ENCODE measurements around the gene YWHAG. TPM values are rescaled to one million over a fixed set of nuclear protein-coding genes. Genes with fewer than 3 reads are reported as not detected.

YWHAG gene
- total RNA-seq, 1 experiment from 2014 or later, result 113 TPM

GRCh38 chr7:76359111-76359977, 553 bp upstream of the YWHAG start:
- H3K36me3 Mint-ChIP-seq (ENCODE audit: insufficient read depth, unreplicated experiment), result peaks cover 52% of the 10 kb centered on the region

DNA sequence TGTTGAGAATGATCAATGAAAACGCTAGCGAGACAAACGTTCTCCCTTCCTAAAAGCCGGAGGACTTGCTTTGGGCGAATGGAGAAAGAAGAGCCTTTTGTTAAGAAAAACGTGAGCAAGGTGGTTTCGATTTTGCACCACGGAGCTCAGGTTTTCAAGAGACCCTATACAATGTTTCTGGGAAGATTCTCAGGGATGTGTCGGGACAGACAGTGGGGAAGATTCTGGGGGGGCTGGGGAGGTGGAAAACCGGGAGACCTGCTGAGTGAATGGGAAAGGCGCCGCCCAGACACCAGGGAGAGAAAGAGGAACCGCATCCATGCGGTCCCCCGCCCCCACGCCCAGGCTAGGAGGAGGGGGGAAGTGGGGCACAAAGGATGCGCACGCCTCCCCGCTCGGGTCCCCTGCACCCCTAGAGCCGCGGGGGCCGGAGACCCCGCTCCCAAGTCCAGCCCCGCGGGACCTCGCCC, 745 bp downstream of the YWHAG start:
- peak; percentile 49 for DNase-seq
- intact Hi-C loops (cut with micrococcal nuclease; ENCODE audit: unreplicated experiment), result no loop called here
- H3K4me1 Mint-ChIP-seq (ENCODE audit: low read depth, unreplicated experiment), result peaks cover 11% of the 10 kb centered on the region
- H3K4me3 Mint-ChIP-seq (ENCODE audit: low read depth, unreplicated experiment), result peak overlapping the region; percentile 90
- no peaks in the 10 kb centered on the region for H3K9me3 Mint-ChIP-seq (ENCODE audit: low read depth, unreplicated experiment)
- TF ChIP-seq, protein P1, sequence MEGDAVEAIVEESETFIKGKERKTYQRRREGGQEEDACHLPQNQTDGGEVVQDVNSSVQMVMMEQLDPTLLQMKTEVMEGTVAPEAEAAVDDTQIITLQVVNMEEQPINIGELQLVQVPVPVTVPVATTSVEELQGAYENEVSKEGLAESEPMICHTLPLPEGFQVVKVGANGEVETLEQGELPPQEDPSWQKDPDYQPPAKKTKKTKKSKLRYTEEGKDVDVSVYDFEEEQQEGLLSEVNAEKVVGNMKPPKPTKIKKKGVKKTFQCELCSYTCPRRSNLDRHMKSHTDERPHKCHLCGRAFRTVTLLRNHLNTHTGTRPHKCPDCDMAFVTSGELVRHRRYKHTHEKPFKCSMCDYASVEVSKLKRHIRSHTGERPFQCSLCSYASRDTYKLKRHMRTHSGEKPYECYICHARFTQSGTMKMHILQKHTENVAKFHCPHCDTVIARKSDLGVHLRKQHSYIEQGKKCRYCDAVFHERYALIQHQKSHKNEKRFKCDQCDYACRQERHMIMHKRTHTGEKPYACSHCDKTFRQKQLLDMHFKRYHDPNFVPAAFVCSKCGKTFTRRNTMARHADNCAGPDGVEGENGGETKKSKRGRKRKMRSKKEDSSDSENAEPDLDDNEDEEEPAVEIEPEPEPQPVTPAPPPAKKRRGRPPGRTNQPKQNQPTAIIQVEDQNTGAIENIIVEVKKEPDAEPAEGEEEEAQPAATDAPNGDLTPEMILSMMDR (IDR thresholded peaks at IDR 0.05; ENCODE audit: unreplicated experiment), result no peak
- no peaks in the 10 kb centered on the region for H3K27me3 Mint-ChIP-seq (ENCODE audit: unreplicated experiment)
- H3K36me3 Mint-ChIP-seq (ENCODE audit: insufficient read depth, unreplicated experiment), result peaks cover 52% of the 10 kb centered on the region
- peak overlapping the region; percentile 91 for H3K27ac Mint-ChIP-seq (ENCODE audit: unreplicated experiment)
- no TSS peak for BruUV-seq (replicated peaks)
- CTCF ChIA-PET, result interaction anchor here (0.6 kb wide), 1 partner anchor 81 kb away, joined by 5 read pairs; no protein-coding TSS in a partner anchor

More at GRCh38 chr7:76359111-76359977, 553 bp upstream of the YWHAG start:
- CTCF ChIA-PET, result interaction anchor here (0.8 to 1.0 kb wide), 3 partner anchors 18 to 52 kb away, joined by 3 to 4 read pairs (median 3); no protein-coding TSS in a partner anchor
- intact Hi-C loops (cut with micrococcal nuclease; ENCODE audit: unreplicated experiment), result no loop called here
- peak overlapping the region; percentile 76 for H3K27ac Mint-ChIP-seq (ENCODE audit: unreplicated experiment)
- H3K27me3 Mint-ChIP-seq (ENCODE audit: unreplicated experiment), result no peaks in the 10 kb centered on the region
- peak overlapping the region; percentile 90 for H3K4me3 Mint-ChIP-seq (ENCODE audit: low read depth, unreplicated experiment)
- TSS peak; percentile 92 for BruUV-seq (replicated peaks)
- peaks cover 17% of the 10 kb centered on the region for H3K4me1 Mint-ChIP-seq (ENCODE audit: low read depth, unreplicated experiment)
- TF ChIP-seq, protein P1 (IDR thresholded peaks at IDR 0.05; ENCODE audit: unreplicated experiment), result peak; percentile 27
- no peaks in the 10 kb centered on the region for H3K9me3 Mint-ChIP-seq (ENCODE audit: low read depth, unreplicated experiment)
- DNase-seq, result peak; percentile 95

GRCh38 chr7:76357475-76358010, 1.2 kb downstream of the YWHAG start:
- no peak for DNase-seq
- intact Hi-C loops (cut with micrococcal nuclease; ENCODE audit: unreplicated experiment), result no loop called here
- Mint-ChIP-seq H3K4me3 (ENCODE audit: low read depth, unreplicated experiment) (peak overlapping the region; percentile 90), H3K27me3 (ENCODE audit: unreplicated experiment) (no peaks in the 10 kb centered on the region), H3K27ac (ENCODE audit: unreplicated experiment) (peak overlapping the region; percentile 91), H3K36me3 (ENCODE audit: insufficient read depth, unreplicated experiment) (peaks cover 52% of the 10 kb centered on the region), H3K4me1 (ENCODE audit: low read depth, unreplicated experiment) (peaks cover 11% of the 10 kb centered on the region), H3K9me3 (ENCODE audit: low read depth, unreplicated experiment) (no peaks in the 10 kb centered on the region)
- TF ChIP-seq, protein P1 (IDR thresholded peaks at IDR 0.05; ENCODE audit: unreplicated experiment), result no peak
- CTCF ChIA-PET, result interaction anchor here (0.6 kb wide), 1 partner anchor 81 kb away, joined by 5 read pairs; no protein-coding TSS in a partner anchor
- BruUV-seq (replicated peaks), result TSS peak; percentile 49

GRCh38 chr7:76356823-76357222, 2.0 kb downstream of the YWHAG start:
- peaks cover 11% of the 10 kb centered on the region for H3K4me1 Mint-ChIP-seq (ENCODE audit: low read depth, unreplicated experiment)
- peak; percentile 37 for DNase-seq
- H3K36me3 Mint-ChIP-seq (ENCODE audit: insufficient read depth, unreplicated experiment), result peaks cover 57% of the 10 kb centered on the region
- intact Hi-C loops (cut with micrococcal nuclease; ENCODE audit: unreplicated experiment), result no loop called here
- H3K27ac Mint-ChIP-seq (ENCODE audit: unreplicated experiment), result peak overlapping the region; percentile 91
- peak overlapping the region; percentile 90 for H3K4me3 Mint-ChIP-seq (ENCODE audit: low read depth, unreplicated experiment)
- H3K27me3 Mint-ChIP-seq (ENCODE audit: unreplicated experiment), result no peaks in the 10 kb centered on the region
- TF ChIP-seq, protein P1 (IDR thresholded peaks at IDR 0.05; ENCODE audit: unreplicated experiment), result no peak
- no TSS peak for BruUV-seq (replicated peaks)
- CTCF ChIA-PET, result no interaction called here
- H3K9me3 Mint-ChIP-seq (ENCODE audit: low read depth, unreplicated experiment), result no peaks in the 10 kb centered on the region
